IMR-90 (cell line): Measurements from ENCODE around the gene DMXL2. TPM values are rescaled to one million over a fixed set of nuclear protein-coding genes. Genes with fewer than 3 reads are reported as not detected.

Source experiments
- ATAC-seq: fragments of 200-7000 bp; cut with Tn5 transposase; 2 replicates; pipeline ENCODE4 v1.9.1; 2020; ENCODE audit warnings: low read depth, mild to moderate bottlenecking, moderate library complexity
- BruUV-seq: library from RNA; stranded (reverse); fragments of 400-500 nt; replicated peaks from 2 replicates; lab custom pipeline; 2021; lab: Mats Ljungman, UMichigan
- CTCF ChIA-PET: fragments of 300-600 bp; formaldehyde crosslinking; extraction: SDS; loops from one replicate; lab custom pipeline; 2021; ENCODE audit warnings: antibody characterized with exemption; lab: Yijun Ruan, JAX
- POLR2A ChIA-PET: fragments of 300-600 bp; sonication (Branson Sonifier 250); formaldehyde crosslinking; loops from one replicate; lab custom pipeline; 2022; ENCODE audit warnings: antibody characterized with exemption; ENCODE audit not compliant: unreplicated experiment; lab: Charles Lee
- DNase-seq: peaks from one replicate; pipeline ENCODE4 v3.0.0; 2013
- H2AFZ ChIP-seq: replicated peaks from 2 replicates; pipeline ENCODE3; 2013; ENCODE audit warnings: low read length, mild to moderate bottlenecking; ENCODE audit not compliant: poor library complexity
- H2AK5ac ChIP-seq: 2 replicates; pipeline ENCODE4 v1.6.1; 2013; ENCODE audit warnings: low read depth, low read length, inconsistent platforms
- H2AK9ac ChIP-seq: replicated peaks from 2 replicates; pipeline ENCODE3; 2013; ENCODE audit warnings: mild to moderate bottlenecking, low read depth, low read length, moderate library complexity; ENCODE audit not compliant: poor library complexity
- H2BK120ac ChIP-seq: 2 replicates; pipeline ENCODE4 v1.6.1; 2013; ENCODE audit warnings: low read depth, low read length, inconsistent platforms
- H2BK15ac ChIP-seq: 3 replicates; pipeline ENCODE4 v1.6.1; 2013; ENCODE audit warnings: low read depth, low read length, inconsistent platforms
- H2BK20ac ChIP-seq: 2 replicates; pipeline ENCODE4 v1.6.1; 2013; ENCODE audit warnings: low read depth, mild to moderate bottlenecking, inconsistent platforms, low read length, moderate library complexity
- H2BK5ac ChIP-seq: 2 replicates; pipeline ENCODE4 v1.6.1; 2013; ENCODE audit warnings: mild to moderate bottlenecking, low read depth, low read length, inconsistent platforms; ENCODE audit not compliant: poor library complexity, severe bottlenecking
- H3K14ac ChIP-seq: replicated peaks from 2 replicates; pipeline ENCODE4 v1.6.1; 2013; ENCODE audit warnings: low read depth, low read length, inconsistent platforms
- H3K18ac ChIP-seq: 2 replicates; pipeline ENCODE4 v1.6.1; 2013; ENCODE audit warnings: low read depth, low read length, control low read depth
- H3K23ac ChIP-seq: 2 replicates; pipeline ENCODE4 v1.6.1; 2013; ENCODE audit warnings: low read depth, low read length, inconsistent platforms
- H3K27ac ChIP-seq: 2 replicates; pipeline ENCODE4 v1.5.1; 2013; ENCODE audit warnings: mild to moderate bottlenecking, control low read depth, low read length; ENCODE audit not compliant: insufficient read depth
- H3K27me3 ChIP-seq: 2 replicates; pipeline ENCODE4 v1.6.1; 2013; ENCODE audit warnings: low read length; ENCODE audit not compliant: control insufficient read depth, insufficient read depth
- H3K36me3 ChIP-seq: 2 replicates; pipeline ENCODE4 v1.6.1; 2013; ENCODE audit warnings: low read length, mixed read lengths; ENCODE audit not compliant: control insufficient read depth, insufficient read depth
- H3K4ac ChIP-seq: 2 replicates; pipeline ENCODE4 v1.6.1; 2013; ENCODE audit warnings: low read depth, low read length, inconsistent platforms
- H3K4me1 ChIP-seq: 2 replicates; pipeline ENCODE4 v1.6.1; 2013; ENCODE audit warnings: low read length, mixed read lengths; ENCODE audit not compliant: control insufficient read depth, insufficient read depth
- H3K4me2 ChIP-seq: 2 replicates; pipeline ENCODE4 v1.6.1; 2013; ENCODE audit warnings: low read depth, mild to moderate bottlenecking, control low read depth, low read length, moderate library complexity
- H3K4me3 ChIP-seq: 2 replicates; pipeline ENCODE4 v1.5.1; 2013; ENCODE audit warnings: low read depth, mild to moderate bottlenecking, control low read depth, low read length, moderate library complexity; ENCODE audit not compliant: insufficient read depth
- H3K56ac ChIP-seq: 2 replicates; pipeline ENCODE4 v1.6.1; 2013; ENCODE audit warnings: low read length, inconsistent platforms; ENCODE audit not compliant: insufficient read depth; ENCODE audit errors: extremely low read depth
- H3K79me1 ChIP-seq, 2 experiments: 2 replicates each; pipeline ENCODE4 v1.6.1; 2013; ENCODE audit warnings: low read length in 2 of 2, inconsistent platforms in 1 of 2, low read depth in 1 of 2
- H3K9ac ChIP-seq: 2 replicates; pipeline ENCODE4 v1.6.1; 2013; ENCODE audit warnings: low read depth, low read length, control low read depth
- H3K9me1 ChIP-seq: 2 replicates; pipeline ENCODE4 v1.6.1; 2013; ENCODE audit warnings: low read length, inconsistent platforms; ENCODE audit not compliant: insufficient read depth
- H3K9me3 ChIP-seq: 2 replicates; pipeline ENCODE4 v1.6.1; 2013; ENCODE audit warnings: low read length; ENCODE audit not compliant: control insufficient read depth, insufficient read depth
- H4K20me1 ChIP-seq: 2 replicates; pipeline ENCODE4 v1.6.1; 2013; ENCODE audit warnings: low read length, inconsistent platforms; ENCODE audit not compliant: insufficient read depth
- H4K5ac ChIP-seq: 2 replicates; pipeline ENCODE4 v1.6.1; 2013; ENCODE audit warnings: mild to moderate bottlenecking, low read depth, low read length, control low read depth
- H4K8ac ChIP-seq, 2 experiments: 2 replicates each; pipeline ENCODE4 v1.6.1; 2013; ENCODE audit warnings: low read depth in 2 of 2, low read length in 2 of 2, control low read depth in 1 of 2, inconsistent platforms in 1 of 2
- H4K91ac ChIP-seq: 2 replicates; pipeline ENCODE4 v1.6.1; 2013; ENCODE audit warnings: low read depth, low read length, inconsistent platforms; ENCODE audit not compliant: insufficient read depth
- BHLHE40 ChIP-seq: fragments of 150-350 bp; IDR thresholded peaks from 2 replicates; pipeline ENCODE4 v1.6.1; 2016; ENCODE audit warnings: mild to moderate bottlenecking, low read depth, low read length
- CEBPB ChIP-seq: IDR thresholded peaks from 2 replicates; pipeline ENCODE4 v1.6.1; 2012; ENCODE audit warnings: low read depth, low read length, improper control_type of control experiment
- CHD1 ChIP-seq: IDR thresholded peaks from 2 replicates; pipeline ENCODE4 v1.6.1; 2012; ENCODE audit warnings: low read depth, low read length, improper control_type of control experiment
- FOS ChIP-seq: fragments of 150-350 bp; IDR thresholded peaks from 2 replicates; pipeline ENCODE4 v1.6.1; 2016; ENCODE audit warnings: low read depth, low read length
- MXI1 ChIP-seq: IDR thresholded peaks from 2 replicates; pipeline ENCODE4 v1.6.1; 2012; ENCODE audit warnings: low read depth, mild to moderate bottlenecking, low read length, moderate library complexity, borderline replicate concordance
- NFE2L2 ChIP-seq: fragments of 150-350 bp; IDR thresholded peaks from 2 replicates; pipeline ENCODE4 v1.6.1; 2016; ENCODE audit warnings: low read depth, mild to moderate bottlenecking, low read length
- POLR2A ChIP-seq: IDR thresholded peaks from 2 replicates; pipeline ENCODE4 v1.6.1; 2012; ENCODE audit warnings: mild to moderate bottlenecking, low read depth, low read length
- RCOR1 ChIP-seq: IDR thresholded peaks from 2 replicates; pipeline ENCODE4 v1.6.1; 2012; ENCODE audit warnings: mild to moderate bottlenecking, low read length, improper control_type of control experiment; ENCODE audit not compliant: insufficient replicate concordance
- RFX5 ChIP-seq: IDR thresholded peaks from 2 replicates; pipeline ENCODE4 v1.8.0; 2012; ENCODE audit warnings: low read depth, mild to moderate bottlenecking, low read length, moderate library complexity
- SMC3 ChIP-seq: fragments of 150-350 bp; IDR thresholded peaks from 2 replicates; pipeline ENCODE4 v1.6.1; 2016; ENCODE audit warnings: low read depth, mild to moderate bottlenecking, antibody characterized with exemption, low read length, moderate library complexity
- WGBS, 2 experiments: methylation state at CpG; one replicate each; pipeline versions ENCODE4 v1.1.5 to v1.1.7; 2013; ENCODE audit warnings: missing lambda C conversion rate in 2 of 2; ENCODE audit not compliant: insufficient read length in 1 of 2; ENCODE audit errors: extremely low coverage in 2 of 2; 5-methylcytosine and 5-hydroxymethylcytosine counted together
- dilution Hi-C: fragments of 300-500 bp; cut with HindIII; formaldehyde crosslinking; loops from one replicate; pipeline ENCODE4 v1.14.3; 2018; ENCODE audit warnings: low sequenced_read_pairs; ENCODE audit not compliant: unreplicated experiment
- in situ Hi-C: fragments of 300-500 bp; cut with MboI; formaldehyde crosslinking; loops from 3 replicates; pipeline ENCODE4 v1.14.3; 2019; ENCODE audit warnings: low sequenced_read_pairs, inconsistent platforms, mixed read lengths
- intact Hi-C: fragments of 100-400 bp; cut with micrococcal nuclease; formaldehyde crosslinking; loops from 2 replicates; pipeline ENCODE4 v1.10.0; 2022
- polyA plus RNA-seq, 3 experiments: library from polyadenylated mRNA; depleted of rRNA; stranded (reverse); fragments of >200 nt; gene quantifications; 2 replicates each; pipeline ENCODE4 v1.2.3, GENCODE V29; 2012; ENCODE audit warnings: low replicate concordance in 1 of 3
- total RNA-seq: library from RNA; depleted of rRNA; stranded (reverse); fragments of >200 nt; gene quantifications from 2 replicates; pipeline ENCODE4 v1.2.3, GENCODE V29; 2012
- TF ChIP-seq, protein P1 (sequence below): fragments of 150-350 bp; IDR thresholded peaks from 2 replicates; pipeline ENCODE4 v1.6.1; 2017; ENCODE audit warnings: mild to moderate bottlenecking, antibody characterized with exemption, low read length, low read depth
- TF ChIP-seq, protein P2 (sequence below): conservative IDR thresholded peaks from 2 replicates; pipeline ENCODE4 v1.5.1; 2012; ENCODE audit warnings: mild to moderate bottlenecking, low read depth, low read length, improper control_type of control experiment
- TF ChIP-seq, protein P3 (sequence below): fragments of 150-350 bp; IDR thresholded peaks from 2 replicates; pipeline ENCODE4 v1.6.1; 2016; ENCODE audit warnings: low read depth, mild to moderate bottlenecking, low read length, moderate library complexity, borderline replicate concordance

The DMXL2 gene
- total and polyA plus RNA-seq, 2 of the 4 experiments (the other 2 are of a cell fraction): 9.7 to 21.9 TPM

DNA sequence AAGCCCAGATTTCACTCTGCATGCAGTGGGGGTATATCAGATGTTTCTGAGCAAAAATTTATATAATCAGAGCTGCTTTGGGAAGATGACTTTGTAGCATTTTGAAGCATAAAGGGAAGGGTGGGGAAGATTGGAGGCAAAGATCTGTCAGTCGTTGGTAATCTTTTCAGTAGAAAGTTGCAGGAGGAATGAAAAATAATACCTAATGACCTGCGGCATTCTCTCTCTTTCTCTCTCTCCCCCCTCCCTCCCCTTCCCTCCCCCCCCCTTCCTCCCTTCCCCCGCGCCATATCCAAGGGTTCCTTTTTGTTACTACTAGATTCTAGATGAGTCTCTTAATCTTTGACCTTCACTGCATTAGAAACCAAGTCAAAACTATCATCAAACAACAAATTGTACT is 1.5 kb upstream of the DMXL2 start:
- no peak overlapping the region for H3K18ac ChIP-seq
- H4K8ac ChIP-seq: no peak overlapping the region
- intact Hi-C loops (no loop called here), dilution Hi-C loops (no loop called here), in situ Hi-C loops (no loop called here)
- no peaks in the 10 kb centered on the region for H3K36me3 ChIP-seq
- H3K4me1 ChIP-seq: peaks cover 3% of the 10 kb centered on the region; the same call in 1 of the 2 replicates
- H2AK9ac ChIP-seq: no peak overlapping the region
- H3K4ac ChIP-seq: no peak overlapping the region
- H3K27ac ChIP-seq: no peak overlapping the region
- H3K23ac ChIP-seq: no peak overlapping the region
- ATAC-seq (no peak), DNase-seq (no peak)
- no peak overlapping the region for H2AK5ac ChIP-seq
- H3K4me3 ChIP-seq: no peak overlapping the region
- no peak overlapping the region for H2BK20ac ChIP-seq
- no TSS peak for BruUV-seq
- WGBS, 2 experiments: no CpG with 5 or more reads among the region's 4 CpGs
- no peak overlapping the region for H4K5ac ChIP-seq
- H2AFZ ChIP-seq: no peak overlapping the region
- no peak overlapping the region for H3K9ac ChIP-seq
- no peak overlapping the region for H2BK120ac ChIP-seq
- H2BK15ac ChIP-seq: no peak overlapping the region
- H3K9me1 ChIP-seq: 0 out of 2 replicates have a peak, but pooled peaks cover 2% of the 10 kb centered on the region
- no peak overlapping the region for H2BK5ac ChIP-seq
- peaks cover 14 to 17% of the 10 kb centered on the region in 2 experiments; a peak in 3 of 4 replicates for H3K79me1 ChIP-seq
- no peaks in the 10 kb centered on the region; the same call in 1 of the 2 replicates for H4K20me1 ChIP-seq
- no peak overlapping the region for H3K14ac ChIP-seq
- CTCF ChIA-PET: no interaction called here
- no peak overlapping the region for H3K4me2 ChIP-seq
- H3K27me3 ChIP-seq: peaks cover 10% of the 10 kb centered on the region
- H4K91ac ChIP-seq: no peak overlapping the region
- H3K56ac ChIP-seq: no peak overlapping the region
- POLR2A ChIA-PET: no interaction called here
- H3K9me3 ChIP-seq: no peaks in the 10 kb centered on the region
- TF ChIP-seq CEBPB: no peak
- TF ChIP-seq, protein P1, sequence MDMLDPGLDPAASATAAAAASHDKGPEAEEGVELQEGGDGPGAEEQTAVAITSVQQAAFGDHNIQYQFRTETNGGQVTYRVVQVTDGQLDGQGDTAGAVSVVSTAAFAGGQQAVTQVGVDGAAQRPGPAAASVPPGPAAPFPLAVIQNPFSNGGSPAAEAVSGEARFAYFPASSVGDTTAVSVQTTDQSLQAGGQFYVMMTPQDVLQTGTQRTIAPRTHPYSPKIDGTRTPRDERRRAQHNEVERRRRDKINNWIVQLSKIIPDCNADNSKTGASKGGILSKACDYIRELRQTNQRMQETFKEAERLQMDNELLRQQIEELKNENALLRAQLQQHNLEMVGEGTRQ: no peak
- no peak for TF ChIP-seq BHLHE40
- no peak for TF ChIP-seq MXI1
- TF ChIP-seq FOS: no peak
- TF ChIP-seq, protein P2, sequence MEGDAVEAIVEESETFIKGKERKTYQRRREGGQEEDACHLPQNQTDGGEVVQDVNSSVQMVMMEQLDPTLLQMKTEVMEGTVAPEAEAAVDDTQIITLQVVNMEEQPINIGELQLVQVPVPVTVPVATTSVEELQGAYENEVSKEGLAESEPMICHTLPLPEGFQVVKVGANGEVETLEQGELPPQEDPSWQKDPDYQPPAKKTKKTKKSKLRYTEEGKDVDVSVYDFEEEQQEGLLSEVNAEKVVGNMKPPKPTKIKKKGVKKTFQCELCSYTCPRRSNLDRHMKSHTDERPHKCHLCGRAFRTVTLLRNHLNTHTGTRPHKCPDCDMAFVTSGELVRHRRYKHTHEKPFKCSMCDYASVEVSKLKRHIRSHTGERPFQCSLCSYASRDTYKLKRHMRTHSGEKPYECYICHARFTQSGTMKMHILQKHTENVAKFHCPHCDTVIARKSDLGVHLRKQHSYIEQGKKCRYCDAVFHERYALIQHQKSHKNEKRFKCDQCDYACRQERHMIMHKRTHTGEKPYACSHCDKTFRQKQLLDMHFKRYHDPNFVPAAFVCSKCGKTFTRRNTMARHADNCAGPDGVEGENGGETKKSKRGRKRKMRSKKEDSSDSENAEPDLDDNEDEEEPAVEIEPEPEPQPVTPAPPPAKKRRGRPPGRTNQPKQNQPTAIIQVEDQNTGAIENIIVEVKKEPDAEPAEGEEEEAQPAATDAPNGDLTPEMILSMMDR: no peak
- TF ChIP-seq, protein P3, sequence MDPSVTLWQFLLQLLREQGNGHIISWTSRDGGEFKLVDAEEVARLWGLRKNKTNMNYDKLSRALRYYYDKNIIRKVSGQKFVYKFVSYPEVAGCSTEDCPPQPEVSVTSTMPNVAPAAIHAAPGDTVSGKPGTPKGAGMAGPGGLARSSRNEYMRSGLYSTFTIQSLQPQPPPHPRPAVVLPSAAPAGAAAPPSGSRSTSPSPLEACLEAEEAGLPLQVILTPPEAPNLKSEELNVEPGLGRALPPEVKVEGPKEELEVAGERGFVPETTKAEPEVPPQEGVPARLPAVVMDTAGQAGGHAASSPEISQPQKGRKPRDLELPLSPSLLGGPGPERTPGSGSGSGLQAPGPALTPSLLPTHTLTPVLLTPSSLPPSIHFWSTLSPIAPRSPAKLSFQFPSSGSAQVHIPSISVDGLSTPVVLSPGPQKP: no peak
- TF ChIP-seq NFE2L2: no peak
- TF ChIP-seq CHD1: no peak
- TF ChIP-seq RCOR1: no peak
- no peak for TF ChIP-seq RFX5
- TF ChIP-seq POLR2A: no peak
- no peak for TF ChIP-seq SMC3
